Activated CD8-positive, alpha-beta memory T cell treated with anti-CD3 and anti-CD28 coated beads, Interleukin-2, amount 50 U/mL, for 48 hours (primary cell): ENCODE results near the gene EGLN2.
"Not testable (repeated sequence)": the region's sequence is repeated elsewhere in the genome, so short reads cannot be mapped to it uniquely, and the experiment has no call there.

Experiments used
- DNase-seq: peaks from one replicate; pipeline ENCODE4 v3.0.0-alpha.2; 2020

EGLN2 gene

GRCh38 chr19:40798683-40799557 is at the start of gene EGLN2:
Gene EGLN2 (plus strand): TSS chr19:40799191. CDS start chr19:40800573, 1,382 bp downstream.
- DNase-seq = peak; percentile 100

- peak; percentile 98 for DNase-seq
Measured at GRCh38 chr19:40750058-40750873, 48.7 kb upstream of the EGLN2 start, which contains the start of gene ACTMAP. Gene ACTMAP (minus strand): TSS chr19:40750477. CDS start chr19:40749803, 674 bp downstream.

- DNase-seq = peak; percentile 95
Measured at GRCh38 chr19:40750874-40751537, 48.0 kb upstream of the EGLN2 start, which contains the start of gene SNRPA. Gene SNRPA (plus strand): TSS chr19:40751203. CDS start chr19:40751409, 206 bp downstream.

DNA sequence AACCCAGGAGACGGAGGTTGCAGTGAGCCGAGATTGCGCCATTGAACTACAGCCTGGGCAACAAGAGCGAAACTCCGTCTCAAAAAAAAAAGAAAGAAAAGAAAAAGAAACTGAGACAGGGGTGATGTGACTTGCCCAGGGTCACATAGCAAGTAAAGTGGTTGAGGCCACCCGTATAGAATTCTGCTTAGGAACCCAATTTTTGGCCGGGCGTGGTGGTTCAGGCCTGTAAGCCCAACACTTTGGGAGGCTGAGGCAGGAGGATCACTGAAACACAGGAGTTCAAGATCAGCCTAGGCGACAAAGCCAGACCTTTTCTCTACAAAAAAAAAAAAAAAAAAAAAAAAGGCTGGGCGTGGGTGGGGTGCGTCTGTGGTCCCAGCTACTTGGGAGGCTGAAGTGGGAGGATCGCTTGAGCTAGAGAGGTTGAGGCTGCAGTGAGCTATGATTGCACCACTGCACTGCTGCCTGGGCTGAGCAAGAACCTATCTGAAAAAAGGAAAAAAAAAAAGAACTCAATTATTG is 46.7 kb upstream of the EGLN2 start:
- DNase-seq = no peak

DNA sequence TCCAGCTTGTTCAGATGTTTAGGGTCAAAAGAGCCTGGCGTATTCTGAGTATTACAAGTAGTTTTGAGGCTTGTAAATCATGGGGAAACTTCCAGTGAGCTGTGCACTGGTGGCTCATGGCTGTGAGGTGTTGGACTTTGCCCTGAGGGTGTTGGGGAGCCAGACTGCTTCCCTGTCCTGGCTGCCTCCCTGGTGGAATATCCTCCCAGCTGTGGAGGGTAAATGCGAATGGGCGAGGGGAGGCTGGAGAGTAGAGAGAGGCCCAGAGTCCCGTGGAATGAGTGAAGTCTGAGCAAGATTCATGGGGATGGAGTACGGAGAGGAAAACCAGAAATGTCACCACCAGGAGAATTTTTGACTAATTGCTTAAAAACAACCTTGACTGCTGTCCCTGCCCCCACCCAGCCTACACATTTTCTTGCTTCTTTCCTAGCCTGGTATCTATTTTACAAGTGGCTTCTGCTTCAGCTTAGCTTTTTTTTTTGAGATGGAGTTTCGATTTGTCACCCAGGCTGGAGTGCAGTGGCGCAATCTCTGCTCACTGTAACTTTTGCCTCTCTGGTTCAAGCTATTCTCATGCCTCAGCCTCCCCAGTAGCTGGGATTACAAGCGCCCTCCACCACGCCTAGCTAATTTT is 44.3 kb upstream of the EGLN2 start:
- DNase-seq = no peak

DNA sequence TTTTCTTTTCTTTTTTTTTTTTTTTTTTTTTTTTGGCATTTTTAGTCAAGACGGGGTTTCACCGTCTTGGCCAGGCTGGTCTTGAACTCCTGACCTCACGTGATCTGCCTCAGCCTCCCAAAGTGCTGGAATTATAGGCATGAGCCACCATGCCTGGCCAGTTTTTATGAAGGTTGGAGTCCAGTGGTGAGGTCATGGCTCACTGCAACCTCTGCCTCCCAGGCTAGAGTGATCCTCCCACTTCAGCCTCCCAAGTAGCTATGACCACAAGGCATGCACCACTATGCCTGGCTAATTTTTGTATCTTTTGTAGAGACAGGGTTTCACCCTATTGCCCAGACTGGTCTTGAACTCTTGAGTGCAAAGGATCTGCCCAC is 43.8 kb upstream of the EGLN2 start:
- no peak for DNase-seq

- DNase-seq = no peak
Measured at GRCh38 chr19:40755791-40756190, 43.2 kb upstream of the EGLN2 start.

DNA sequence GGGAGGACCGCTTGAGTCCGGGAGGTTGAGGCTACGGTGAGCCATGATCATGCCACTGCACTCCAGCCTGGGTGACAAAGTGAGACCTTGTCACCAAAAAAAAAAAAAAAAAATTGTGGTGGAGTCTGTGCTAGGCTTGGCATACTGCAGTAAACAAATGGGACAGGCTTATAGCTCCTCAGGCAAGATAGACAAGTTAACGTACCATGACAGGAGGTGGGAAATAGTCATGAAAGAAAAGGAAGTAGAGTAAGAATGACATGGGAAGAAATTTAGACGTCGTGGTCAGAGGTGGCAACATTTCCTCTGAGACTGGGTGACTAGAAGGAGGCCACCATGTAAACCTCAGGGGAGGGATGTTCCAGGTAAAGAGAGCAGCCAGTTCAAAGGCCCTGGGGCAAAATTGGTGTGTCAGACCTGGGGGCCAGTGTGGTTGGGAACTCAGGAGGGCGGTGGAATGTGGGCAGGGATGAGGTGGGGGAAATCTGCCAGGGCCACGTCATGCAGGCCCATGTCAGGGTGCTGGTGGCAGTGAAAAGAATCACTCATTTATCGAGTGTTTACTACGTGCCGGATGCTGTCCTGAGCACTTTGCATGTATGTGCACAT is 42.4 kb upstream of the EGLN2 start:
- DNase-seq = peak; percentile 74

DNA sequence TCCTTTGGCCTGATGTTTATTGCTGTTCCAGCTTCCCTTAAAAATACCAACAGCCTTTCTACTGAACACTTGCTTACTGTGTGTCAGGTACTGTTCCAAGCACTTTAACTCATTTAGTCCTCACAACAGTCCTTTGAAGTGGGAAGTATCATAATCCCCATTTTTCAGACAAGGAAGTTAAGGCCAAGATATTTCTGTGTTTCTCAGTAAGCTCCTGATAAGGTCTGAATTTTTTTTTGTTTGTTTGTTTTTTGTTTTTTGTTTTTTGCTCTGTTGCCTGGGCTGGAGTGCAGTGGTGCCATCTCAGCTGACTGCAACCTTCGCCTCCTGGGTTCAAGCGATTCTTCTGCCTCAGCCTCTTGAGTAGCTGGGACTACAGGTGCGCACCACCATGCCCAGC is 40.5 kb upstream of the EGLN2 start:
- no peak for DNase-seq

- no peak for DNase-seq
Measured at GRCh38 chr19:40759352-40759751, 39.6 kb upstream of the EGLN2 start.

- no peak for DNase-seq
Measured at GRCh38 chr19:40762754-40763470, 36.1 kb upstream of the EGLN2 start.

- DNase-seq = no peak
Measured at GRCh38 chr19:40763526-40763925, 35.5 kb upstream of the EGLN2 start.

DNA sequence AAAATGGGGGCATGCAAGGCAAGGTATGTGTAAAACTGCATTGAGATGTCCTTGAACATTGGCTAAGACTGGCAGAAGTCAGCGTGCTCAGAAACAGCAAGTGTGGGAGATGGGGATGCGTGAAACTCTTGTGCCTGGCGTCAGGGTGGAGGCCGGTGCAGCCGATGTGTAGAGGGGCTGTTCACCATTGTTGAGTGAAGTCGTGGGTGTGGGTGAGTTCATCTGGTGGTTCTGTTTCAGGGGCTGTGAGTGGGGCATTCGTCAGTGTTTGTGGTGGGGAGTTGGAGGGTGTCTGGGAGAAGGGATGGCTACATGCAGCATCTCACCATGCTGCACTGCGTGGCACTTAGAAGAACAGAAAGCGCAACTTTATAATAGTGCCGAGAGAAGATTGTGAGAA is 35.0 kb upstream of the EGLN2 start:
- DNase-seq = peak; percentile 76

- not testable (repeated sequence) for DNase-seq
Measured at GRCh38 chr19:40766385-40766784, 32.6 kb upstream of the EGLN2 start.

DNA sequence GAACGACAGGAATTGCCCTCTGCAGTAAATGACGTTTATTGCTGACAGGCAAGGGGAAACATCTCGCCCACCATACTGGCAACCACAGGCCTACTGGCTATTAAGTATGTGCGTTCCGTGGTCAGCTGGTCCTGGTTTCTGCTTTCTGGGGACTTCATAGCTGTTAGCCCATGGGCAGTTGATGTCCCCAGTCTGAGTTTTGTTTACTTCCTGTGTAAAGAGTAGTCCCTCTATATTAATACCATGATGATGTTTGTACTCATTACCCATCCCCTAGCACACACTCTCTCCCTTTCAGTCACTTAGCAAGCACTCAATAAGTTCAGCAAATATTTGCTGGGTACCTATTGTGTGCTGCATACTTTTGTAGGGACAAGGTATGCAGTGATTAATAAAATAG is 30.1 kb upstream of the EGLN2 start:
- no peak for DNase-seq

DNA sequence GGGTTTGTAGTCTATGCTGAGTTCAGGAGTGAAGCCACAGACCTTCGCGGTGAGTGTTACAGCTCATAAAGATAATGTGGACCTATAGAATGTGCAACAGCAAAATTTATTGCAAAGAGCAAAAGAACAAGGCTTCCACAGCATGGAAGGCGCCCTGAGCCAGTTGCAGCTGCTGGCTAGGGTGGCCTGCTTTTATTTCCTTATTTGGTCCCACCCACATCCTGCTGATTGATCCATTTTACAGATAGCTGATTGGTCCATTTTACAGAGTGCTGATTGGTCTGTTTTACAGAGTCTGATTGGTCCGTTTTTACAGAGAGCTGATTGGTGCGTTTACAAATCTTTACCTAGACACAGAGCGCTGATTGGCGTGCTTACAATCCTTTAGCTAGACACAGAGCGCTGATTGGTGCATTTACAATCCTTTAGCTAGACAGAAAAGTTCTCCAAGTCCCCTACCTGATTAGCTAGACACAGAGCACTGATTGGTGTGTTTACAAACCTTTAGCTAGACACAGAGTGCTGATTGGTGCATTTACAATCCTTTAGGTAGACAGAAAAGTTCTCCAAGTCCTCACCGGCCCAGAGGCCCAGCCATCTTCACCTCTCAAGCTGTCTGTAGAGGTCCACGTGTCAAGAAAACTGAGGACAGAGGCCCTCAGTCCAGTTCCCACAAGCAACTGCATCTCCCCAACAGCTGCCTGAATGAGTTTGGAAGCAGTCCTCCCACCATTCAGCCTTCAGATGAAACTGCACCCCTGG is 27.7 kb upstream of the EGLN2 start:
- DNase-seq = not testable (repeated sequence)

DNA sequence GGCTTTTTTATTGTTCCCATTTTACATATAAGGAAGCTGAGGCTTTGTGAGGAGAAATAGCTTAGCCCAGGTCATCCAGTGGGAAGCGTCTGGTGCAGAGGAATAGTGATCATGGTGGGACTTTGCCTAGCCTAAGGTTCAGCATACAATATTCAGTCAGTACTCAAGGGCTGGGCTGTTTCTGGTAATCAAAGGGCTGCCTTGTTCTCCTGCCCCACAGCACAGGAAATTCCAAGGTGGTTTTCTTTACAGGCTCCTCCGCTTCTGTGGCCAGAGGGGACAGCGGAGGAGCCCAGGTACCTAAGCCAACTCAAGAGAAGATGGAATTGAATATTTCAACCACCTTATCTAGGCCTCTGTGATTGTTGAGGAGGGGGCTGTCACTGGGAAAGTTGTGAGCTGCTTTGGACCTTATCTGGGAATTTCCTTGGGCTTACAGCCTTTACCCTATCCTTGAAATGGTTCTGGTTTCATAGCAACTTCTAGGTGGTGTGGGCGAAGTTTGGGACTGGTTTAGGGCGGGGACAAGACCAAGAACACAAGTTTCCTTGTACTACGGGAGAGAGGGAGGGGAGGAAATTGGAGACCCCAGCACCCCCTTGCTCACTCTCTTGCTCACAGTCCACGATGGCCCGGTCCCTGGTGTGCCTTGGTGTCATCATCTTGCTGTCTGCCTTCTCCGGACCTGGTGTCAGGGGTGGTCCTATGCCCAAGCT is 23.9 kb upstream of the EGLN2 start, which contains the start of gene MIA:
Gene MIA (plus strand): TSS at position 606 of the 716 bp plus-strand sequence. CDS start 22 bp downstream, at position 628.
- DNase-seq = no peak

DNA sequence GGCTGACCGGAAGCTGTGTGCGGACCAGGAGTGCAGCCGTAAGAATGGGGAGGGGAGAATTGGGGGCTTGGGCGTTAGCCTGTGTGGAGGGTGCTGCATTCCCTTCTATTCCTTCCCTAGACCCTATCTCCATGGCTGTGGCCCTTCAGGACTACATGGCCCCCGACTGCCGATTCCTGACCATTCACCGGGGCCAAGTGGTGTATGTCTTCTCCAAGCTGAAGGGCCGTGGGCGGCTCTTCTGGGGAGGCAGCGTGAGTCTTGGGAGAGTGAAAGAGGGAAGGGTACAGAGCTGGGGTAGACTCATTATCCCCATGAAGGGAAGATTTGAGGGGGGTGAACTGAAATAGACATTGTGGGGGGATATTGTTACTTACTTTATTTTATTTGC is 23.4 kb upstream of the EGLN2 start:
- DNase-seq = no peak

- no peak for DNase-seq
Measured at GRCh38 chr19:40776364-40776763, 22.6 kb upstream of the EGLN2 start.
